Right lobe of liver (tissue), 6 donors: Measurements from ENCODE around the gene SLC18B1. TPM values are rescaled to one million over a fixed set of nuclear protein-coding genes. Genes with fewer than 3 reads are reported as not detected.

Source experiments
- ATAC-seq, 4 donors: fragments of 200-7000 bp; cut with Tn5 transposase; one replicate each; pipeline ENCODE4 v1.9.1; 2020; ENCODE audit warnings: mild to moderate bottlenecking in 4 of 4, moderate library complexity in 4 of 4
- DNase-seq, 3 donors: peaks; one replicate each; pipeline ENCODE4 v3.0.0-alpha.2; 2020
- H3K27ac ChIP-seq, 3 donors: fragments of 200-600 bp; one replicate each; pipeline ENCODE4 v1.8.0; 2022
- H3K27me3 ChIP-seq, 2 donors: fragments of 200-600 bp; one replicate each; pipeline ENCODE4 v1.8.0; 2022
- H3K36me3 ChIP-seq, 4 donors: fragments of 200-600 bp; sonication (generic) in 1 of 4; one replicate each; pipeline versions ENCODE4 v1.5.1 to v1.8.0; 2017 to 2022; ENCODE audit warnings: control low read depth in 1 of 4
- H3K4me1 ChIP-seq, 4 donors: fragments of 200-600 bp; sonication (generic) in 1 of 4; one replicate each; pipeline versions ENCODE4 v1.5.1 to v1.8.0; 2017 to 2022; ENCODE audit warnings: control low read depth in 1 of 4
- H3K4me3 ChIP-seq, 3 donors: fragments of 200-600 bp; one replicate each; pipeline ENCODE4 v1.8.0; 2022
- H3K9me3 ChIP-seq, 4 donors: fragments of 200-600 bp; sonication (generic) in 1 of 4; one replicate each; pipeline versions ENCODE4 v1.5.1 to v1.8.0; 2017 to 2022; ENCODE audit warnings: control low read depth in 1 of 4
- CTCF ChIP-seq, 4 donors: fragments of 200-600 bp in 3 of 4; fragments of 450-650 bp in 1 of 4; IDR thresholded peaks; one replicate each; pipeline versions ENCODE4 v1.5.1 to v1.8.0; 2016 to 2022; ENCODE audit warnings: antibody characterized with exemption in 4 of 4, mild to moderate bottlenecking in 2 of 4
- POLR2A ChIP-seq: fragments of 450-650 bp; IDR thresholded peaks from one replicate; pipeline ENCODE4 v1.6.1; 2017; ENCODE audit warnings: antibody characterized with exemption, mild to moderate bottlenecking
- WGBS: methylation state at CpG from one replicate; pipeline ENCODE4 v1.1.6; 2018; ENCODE audit warnings: low coverage, low lambda C conversion rate; ENCODE audit not compliant: insufficient coverage; ENCODE audit errors: missing lambda C conversion rate; 5-methylcytosine and 5-hydroxymethylcytosine counted together
- intact Hi-C, 2 donors: fragments of 100-400 bp; cut with DNase I; formaldehyde crosslinking; loops; one replicate each; pipeline versions ENCODE4 v1.11.2 to v1.14.1; 2022
- total RNA-seq, 6 experiments: library from RNA; depleted of rRNA in 2 of 6; stranded (reverse); fragments of >200 nt in 2 of 6; fragmentation: NEBNext Ultra II Directional in 3 of 6; extraction: Animal tissue kit (Norgen Biotek cat#: 25700) in 3 of 6; gene quantifications; one replicate each; pipeline versions ENCODE4 v1.1.0 to v1.2.4, GENCODE V29; 2016 to 2023
- donor health status: DM: no; HTN: yes; CAD: no.
- donor health status: DM: no; HTN: no; CAD: no.
- donor health status: DM: no; HTN: no; CAD: no.
- donor health status: DM: no; HTN: yes; CAD: no.
- donor health status: DM: no; HTN: yes; CAD: no.

SLC18B1 gene
- total RNA-seq, 6 experiments from 2014 or later, result 2.9 to 6.1 (median 4.2) TPM

GRCh38 chr6:132742495-132742894, 55.9 kb downstream of the SLC18B1 start:
- WGBS, result 54% methylated on average over 3 of the region's 4 CpGs
- TF ChIP-seq POLR2A (no peak), CTCF (IDR thresholded peaks at IDR 0.05) (no peak)
- H3K9me3 ChIP-seq, result no peaks in the 10 kb centered on the region
- H3K36me3 ChIP-seq, result no peaks in the 10 kb centered on the region
- peak overlapping the region in 1 of 3 donors; percentile 30 for H3K27ac ChIP-seq
- H3K4me3 ChIP-seq, result no peak overlapping the region
- DNase-seq (no peak), ATAC-seq (peak in 3 of 4 donors; percentile 36 to 62 (median 48))
- no peaks in the 10 kb centered on the region for H3K27me3 ChIP-seq
- no peaks in the 10 kb centered on the region for H3K4me1 ChIP-seq
- intact Hi-C loops, result no loop called here

GRCh38 chr6:132741281-132741680, 57.2 kb downstream of the SLC18B1 start:
- ATAC-seq, result peak in 1 of 4 donors; percentile 34
- intact Hi-C loops, result no loop called here
- Histone ChIP-seq H3K9me3 (no peaks in the 10 kb centered on the region), H3K4me3 (no peak overlapping the region), H3K27me3 (no peaks in the 10 kb centered on the region), H3K27ac (no peak overlapping the region), H3K36me3 (no peaks in the 10 kb centered on the region), H3K4me1 (peaks cover 0 to 8% (median 3%) of the 10 kb centered on the region in 4 donors)
- no peak for TF ChIP-seq POLR2A
- no peak for TF ChIP-seq CTCF (IDR thresholded peaks at IDR 0.05)
- WGBS, result 69% methylated on average over 1 of the region's 1 CpG
- no peak for DNase-seq

- 8% methylated on average over 1 of the region's 1 CpG for WGBS
- intact Hi-C loops, result no loop called here
- TF ChIP-seq POLR2A (no peak), CTCF (IDR thresholded peaks at IDR 0.05) (no peak)
- H3K9me3 ChIP-seq, result no peaks in the 10 kb centered on the region
- peaks cover 0 to 26% (median 11%) of the 10 kb centered on the region in 4 donors for H3K4me1 ChIP-seq
- H3K27me3 ChIP-seq, result no peaks in the 10 kb centered on the region
- peak overlapping the region in 1 of 3 donors; percentile 0 for H3K4me3 ChIP-seq
- peak in 3 of 4 donors; percentile 14 to 65 (median 33) for ATAC-seq
- H3K36me3 ChIP-seq, result no peaks in the 10 kb centered on the region
- DNase-seq, result no peak
- peak overlapping the region; percentile 75 to 93 (median 89) for H3K27ac ChIP-seq
Observed at GRCh38 chr6:132736239-132736638, 62.2 kb downstream of the SLC18B1 start.

GRCh38 chr6:132734694-132735236, 63.7 kb downstream of the SLC18B1 start:
- TF ChIP-seq POLR2A (no peak), CTCF (IDR thresholded peaks at IDR 0.05) (peak; percentile 32 to 54 (median 42))
- H3K4me3 ChIP-seq, result peak overlapping the region; percentile 21 to 51 (median 49)
- H3K4me1 ChIP-seq, result peaks cover 0 to 37% (median 11%) of the 10 kb centered on the region in 4 donors
- DNase-seq (no peak), ATAC-seq (peak; percentile 69 to 88 (median 80))
- intact Hi-C loops, result no loop called here
- H3K36me3 ChIP-seq, result no peaks in the 10 kb centered on the region
- WGBS, result 7% methylated on average over 3 of the region's 3 CpGs
- H3K27me3 ChIP-seq, result no peaks in the 10 kb centered on the region
- peak overlapping the region; percentile 75 to 93 (median 89) for H3K27ac ChIP-seq
- no peaks in the 10 kb centered on the region for H3K9me3 ChIP-seq
